GM12892 (cell line): ENCODE data around the gene SAMD4A.
A peak's percentile ranks its signal among the peaks of the same experiment; 100 is the strongest.
"Not testable (repeated sequence)": the region's sequence is repeated elsewhere in the genome, so short reads cannot be mapped to it uniquely, and the experiment has no call there.

Source experiments
- DNase-seq: peaks from one replicate; pipeline ENCODE4 v3.0.0; 2011; ENCODE audit not compliant: insufficient read length
- FAIRE-seq: peaks from 2 replicates; lab custom pipeline; 2011; peaks lifted over from hg19 to GRCh38; lab: Jason Lieb, UNC
- POLR2A ChIP-seq: IDR thresholded peaks from 2 replicates; pipeline ENCODE4 v1.6.1; 2011; ENCODE audit warnings: low read depth, low read length, control low read depth
- POLR2AphosphoS5 ChIP-seq: IDR thresholded peaks from 2 replicates; pipeline ENCODE4 v1.6.1; 2011; ENCODE audit warnings: low read depth, low read length, control low read depth
- TAF1 ChIP-seq: IDR thresholded peaks from 2 replicates; pipeline ENCODE4 v1.6.1; 2011; ENCODE audit warnings: low read depth, mild to moderate bottlenecking, control low read depth, low read length, borderline replicate concordance

Gene SAMD4A

DNA sequence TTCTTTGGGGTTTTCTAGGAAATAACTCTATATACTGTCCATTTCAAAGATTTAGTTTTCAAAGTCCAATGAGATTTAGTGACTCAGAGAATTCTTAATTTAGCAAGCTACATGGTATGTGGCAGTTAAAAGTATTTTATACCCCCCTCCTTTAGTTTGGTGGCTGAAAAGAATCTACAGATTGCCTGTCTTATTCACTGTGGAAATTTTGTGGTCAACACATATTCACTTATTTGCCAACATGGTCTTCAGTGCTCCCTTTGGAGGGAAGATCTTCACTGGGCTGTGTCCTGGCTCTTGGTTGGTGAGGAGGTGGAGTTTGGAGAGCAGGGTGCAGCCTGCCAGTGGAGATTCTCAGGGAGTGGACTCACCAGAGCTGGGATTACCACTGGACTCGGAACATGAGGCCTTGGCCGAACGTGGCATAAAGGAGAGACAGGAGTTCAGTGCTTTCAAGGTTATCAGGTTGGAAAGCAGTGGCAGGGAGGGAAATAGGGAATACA lies 39.8 kb downstream of the SAMD4A start:
- FAIRE-seq (no peak), DNase-seq (no peak)
- TF ChIP-seq TAF1 (no peak), POLR2A (no peak), POLR2AphosphoS5 (no peak)

DNA sequence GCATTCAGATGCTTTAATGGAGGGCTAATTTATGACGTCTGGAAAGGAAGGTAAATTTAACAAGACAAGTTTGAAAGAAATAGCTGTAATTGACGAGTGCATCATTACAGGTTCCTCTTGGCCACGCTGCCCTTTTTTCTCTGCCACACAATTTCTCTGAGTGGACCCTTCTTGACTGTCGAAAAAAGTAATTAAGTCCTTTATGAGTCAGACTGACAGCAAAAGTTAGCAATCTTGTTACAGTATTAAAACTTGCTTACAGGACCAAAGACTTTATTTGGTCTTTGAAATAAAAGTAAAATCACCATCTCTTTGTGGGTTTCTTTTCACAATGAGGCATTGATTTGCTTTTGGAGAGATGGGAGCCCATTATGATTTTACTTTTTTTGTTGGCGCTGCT lies 42.6 kb downstream of the SAMD4A start:
- no peak for FAIRE-seq

DNA sequence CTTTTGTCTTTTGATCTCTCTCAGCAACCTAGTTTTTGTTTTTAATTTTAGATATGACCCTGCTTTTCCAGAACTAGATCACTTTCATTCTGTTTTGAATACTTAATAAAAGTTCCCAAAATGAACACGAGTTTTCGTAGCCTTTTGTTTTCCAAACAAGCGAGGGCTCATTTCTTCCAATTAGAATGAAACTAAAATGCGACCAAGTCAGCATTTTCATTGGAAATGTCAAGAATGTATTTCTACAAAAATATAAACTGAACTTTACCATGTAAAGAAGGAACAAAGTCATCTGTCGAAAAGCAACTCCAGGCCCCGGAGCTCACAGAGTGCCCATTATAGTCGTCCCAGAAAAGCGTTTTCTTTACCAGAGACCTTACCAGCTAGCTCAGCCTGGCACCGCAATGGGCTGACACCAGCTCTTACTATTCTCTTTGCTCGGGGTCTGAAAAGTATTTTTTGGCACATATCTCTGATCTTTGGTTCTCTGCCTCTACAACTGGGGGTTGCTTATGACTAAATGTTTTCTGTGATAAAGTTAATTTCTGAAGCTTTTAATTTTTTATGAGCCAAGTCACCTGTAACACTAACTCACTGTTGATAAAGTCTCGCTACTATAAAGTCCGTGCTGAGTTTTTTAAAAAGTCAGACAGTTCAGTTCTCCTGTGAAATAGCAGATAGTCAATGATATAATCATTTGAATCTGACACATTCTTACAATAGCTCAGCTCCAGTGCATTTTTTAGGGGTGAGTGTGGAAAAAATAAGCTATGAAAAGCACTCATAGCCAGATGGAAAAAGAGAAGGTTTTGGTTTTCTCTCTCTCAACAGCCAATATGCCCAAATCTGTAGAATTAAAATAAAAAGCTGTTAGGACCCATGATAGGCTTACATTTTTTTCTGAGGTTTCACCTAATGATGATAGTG lies 43.4 kb downstream of the SAMD4A start:
- no peak for FAIRE-seq
- no peak for DNase-seq
- TF ChIP-seq POLR2AphosphoS5 (no peak), POLR2A (no peak), TAF1 (no peak)

More for the DNA sequence above, 42.6 kb downstream of the SAMD4A start:
- no peak for DNase-seq
- TF ChIP-seq POLR2AphosphoS5 (no peak), TAF1 (no peak), POLR2A (no peak)

DNA sequence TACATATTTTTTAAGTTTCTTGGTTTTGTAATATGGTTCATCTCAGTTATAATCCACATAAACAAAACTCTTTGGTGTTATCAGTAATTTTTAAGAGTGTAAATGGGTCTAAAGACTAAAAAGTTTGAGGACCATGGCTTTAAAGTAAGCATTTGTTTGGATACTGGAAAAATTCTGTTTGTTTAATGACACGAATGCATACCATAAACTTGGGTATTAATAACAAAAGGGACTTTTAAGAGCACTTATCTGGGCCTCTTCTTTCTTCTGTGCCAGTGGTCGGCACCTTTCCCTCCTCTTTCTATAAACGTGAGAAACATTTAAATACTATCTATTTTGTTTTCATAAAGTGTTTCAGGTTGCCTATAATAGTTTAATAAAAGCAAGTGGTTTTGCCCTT lies 47.4 kb downstream of the SAMD4A start:
- no peak for FAIRE-seq
- no peak for TF ChIP-seq POLR2A
- no peak for TF ChIP-seq POLR2AphosphoS5
- no peak for TF ChIP-seq TAF1
- DNase-seq: no peak

DNA sequence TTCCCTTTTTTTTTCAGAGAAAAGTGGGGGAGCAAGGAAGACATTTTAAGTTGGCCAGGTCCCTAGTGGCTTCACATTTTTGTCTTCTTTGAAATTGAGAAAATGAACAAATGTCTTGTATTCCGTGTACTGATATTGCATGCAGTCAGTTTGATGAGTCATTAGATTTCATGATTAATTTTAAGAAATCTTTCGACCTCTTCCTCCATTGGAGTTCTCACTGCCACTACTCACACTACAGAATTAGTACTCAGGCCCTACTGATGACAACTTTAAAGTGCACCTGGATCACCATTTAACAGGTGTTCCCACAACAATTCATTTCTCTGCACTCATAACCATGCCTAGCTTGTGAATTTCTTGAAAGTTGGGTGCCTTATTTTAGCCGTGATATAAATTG lies 50.5 kb downstream of the SAMD4A start:
- DNase-seq (no peak), FAIRE-seq (no peak)
- TF ChIP-seq POLR2A (no peak), TAF1 (no peak), POLR2AphosphoS5 (no peak)

DNA sequence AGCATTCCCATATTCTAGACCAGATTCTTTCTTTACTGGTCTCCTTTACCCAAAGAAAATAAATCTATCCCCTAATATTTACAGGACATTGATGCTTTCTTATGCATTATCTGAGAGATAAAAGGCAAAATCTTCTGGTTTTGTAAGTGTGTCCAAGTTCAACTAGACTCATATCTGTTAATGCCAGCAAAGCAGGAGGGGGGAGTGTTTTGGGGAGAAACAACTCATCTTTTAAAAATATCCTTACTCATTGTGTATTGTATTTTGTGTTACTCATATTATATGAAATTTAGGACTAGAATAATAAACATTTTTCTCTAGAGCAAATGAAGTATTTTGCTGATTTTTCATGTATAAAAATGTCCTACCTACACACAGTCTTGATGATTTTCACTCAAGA lies 54.8 kb downstream of the SAMD4A start:
- no peak for FAIRE-seq
- no peak for DNase-seq
- TF ChIP-seq TAF1 (no peak), POLR2A (no peak), POLR2AphosphoS5 (no peak)

DNA sequence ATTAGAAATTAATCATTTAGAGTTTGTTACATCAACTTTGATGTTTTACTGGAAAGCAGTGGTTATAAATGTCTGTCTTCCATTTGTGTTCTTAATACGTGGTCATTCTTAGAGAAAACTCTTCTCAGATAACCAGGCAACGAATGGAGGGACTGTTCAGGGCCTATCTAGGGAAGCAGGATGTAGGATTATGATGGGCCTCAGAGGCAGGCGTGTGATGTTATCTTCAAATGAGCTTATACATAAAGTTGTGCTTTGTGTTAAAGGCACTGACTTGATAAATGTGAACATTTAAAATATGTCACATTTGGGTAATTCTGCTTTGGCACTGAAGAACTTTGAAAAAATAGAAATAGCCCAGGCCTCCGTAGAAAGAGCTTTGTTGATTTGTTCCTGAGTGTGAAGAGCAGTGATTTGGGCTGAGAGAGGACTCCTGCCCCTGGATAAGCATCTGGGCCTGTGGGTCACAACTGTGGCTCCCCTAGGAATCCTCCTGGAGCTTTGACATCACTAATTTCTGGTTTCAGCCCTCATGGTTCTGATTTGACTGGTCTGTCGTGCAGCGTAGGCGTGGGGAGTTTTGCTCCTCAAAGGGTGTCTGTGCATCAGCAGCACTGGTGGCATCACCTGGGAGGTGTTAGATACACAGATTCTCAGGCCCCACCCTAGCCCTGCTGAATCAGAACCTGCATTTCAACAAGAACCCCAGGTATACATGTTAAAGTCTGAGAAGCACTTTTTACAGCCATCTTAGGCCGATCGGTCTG lies 55.4 kb downstream of the SAMD4A start:
- TF ChIP-seq TAF1 (no peak), POLR2A (no peak), POLR2AphosphoS5 (no peak)
- peak; percentile 96 for FAIRE-seq
- DNase-seq: peak; percentile 26

DNA sequence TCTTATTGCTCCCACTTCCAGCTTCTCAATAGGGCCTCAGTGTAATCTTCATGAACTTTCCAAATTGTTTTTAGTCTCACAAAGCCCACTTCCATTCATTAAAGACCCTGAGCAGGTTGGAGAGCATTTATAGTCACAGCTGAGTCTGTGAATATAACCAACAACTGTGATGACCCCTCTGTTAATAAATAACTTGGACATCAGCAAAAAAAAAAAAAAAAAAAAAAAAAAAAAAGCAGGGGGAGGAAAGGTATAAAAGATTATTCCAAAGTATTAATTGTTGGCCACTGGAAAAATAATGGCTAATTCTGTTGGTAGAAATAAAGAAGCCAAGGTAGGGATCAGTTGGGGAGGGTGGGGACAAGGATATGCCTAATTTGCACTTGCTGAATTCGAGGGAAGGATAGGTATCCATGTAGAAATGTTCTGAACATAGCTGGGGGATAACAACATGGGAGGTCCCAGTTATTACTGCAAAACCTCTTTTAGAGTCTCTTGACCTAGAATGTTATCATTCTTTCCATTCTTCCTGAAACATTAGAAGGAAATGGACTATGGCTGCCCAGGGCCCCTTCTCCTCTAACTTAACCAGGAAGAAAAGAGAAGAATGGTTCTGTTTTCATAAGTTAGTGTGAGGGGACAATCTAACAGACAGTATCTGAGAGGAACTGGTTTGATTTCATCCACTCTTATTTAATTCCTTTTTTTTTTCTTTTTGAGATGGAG lies 56.5 kb downstream of the SAMD4A start:
- FAIRE-seq (no peak), DNase-seq (no peak)
- TF ChIP-seq TAF1 (no peak), POLR2A (no peak), POLR2AphosphoS5 (no peak)

DNA sequence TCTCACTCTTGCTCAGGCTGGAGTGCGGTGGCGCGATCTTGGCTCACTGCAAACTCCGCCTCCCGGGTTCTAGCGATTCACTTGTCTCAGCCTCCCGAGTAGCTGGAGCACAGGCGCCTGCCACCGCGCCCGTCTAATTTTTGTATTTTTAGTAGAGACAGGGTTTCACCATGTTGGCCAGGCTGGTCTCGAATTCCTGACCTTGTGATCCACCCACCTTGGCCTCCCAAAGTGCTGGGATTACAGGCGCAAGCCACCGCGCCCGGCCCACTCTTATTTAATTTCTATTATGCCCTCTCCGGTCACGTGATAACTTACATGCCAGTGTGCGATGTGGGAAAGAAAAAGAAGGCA lies 57.1 kb downstream of the SAMD4A start:
- not testable (repeated sequence) for FAIRE-seq, DNase-seq

DNA sequence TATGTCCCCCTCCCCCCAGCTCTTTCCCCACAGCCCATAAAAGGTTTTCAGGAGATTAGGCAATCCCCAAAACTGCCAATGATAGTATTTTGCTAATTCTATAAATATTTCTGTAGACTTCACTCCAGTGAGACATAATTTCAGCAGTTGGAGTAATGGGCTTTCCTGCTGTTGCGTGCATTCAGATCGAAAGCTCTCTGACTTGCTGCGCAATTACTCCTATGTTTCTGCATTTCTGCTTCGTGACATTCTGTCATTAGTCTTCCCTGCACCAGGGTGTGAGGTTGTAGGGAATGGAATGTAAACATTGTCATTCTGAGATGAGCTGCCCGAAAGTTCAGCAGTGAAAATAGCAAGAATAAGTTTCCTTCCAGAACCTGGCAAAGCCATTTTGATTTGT lies 58.2 kb downstream of the SAMD4A start:
- TF ChIP-seq POLR2AphosphoS5 (no peak), TAF1 (no peak), POLR2A (no peak)
- DNase-seq: no peak
- no peak for FAIRE-seq

DNA sequence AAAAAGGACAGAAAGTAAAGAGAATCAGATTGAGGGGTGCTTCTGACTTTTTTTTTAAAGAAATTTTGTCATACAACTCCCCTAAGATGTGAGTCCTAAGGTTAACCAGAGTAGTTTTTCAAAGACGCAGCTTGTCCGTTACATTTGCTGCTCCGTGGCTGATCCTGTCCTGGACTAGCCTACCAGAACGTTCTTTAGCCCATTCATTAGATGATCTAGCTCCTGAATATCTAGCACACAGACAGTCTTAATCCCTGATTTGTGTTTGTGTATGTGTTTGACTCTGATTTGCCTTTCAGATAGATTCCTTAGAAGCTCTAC lies 60.3 kb downstream of the SAMD4A start:
- TF ChIP-seq TAF1 (no peak), POLR2A (no peak)
- FAIRE-seq (no peak), DNase-seq (no peak)
